Myocyte (in vitro differentiated cells): ENCODE results near the gene NTN1. TPM values are rescaled to one million over a fixed set of nuclear protein-coding genes. Genes with fewer than 3 reads are reported as not detected.

Experiments
- DNase-seq: peaks from one replicate; pipeline ENCODE4 v3.0.0-alpha.2; 2012; ENCODE audit warnings: low read depth
- total RNA-seq: library from RNA; depleted of rRNA; stranded (reverse); fragments of >200 nt; gene quantifications from 2 replicates; pipeline ENCODE4 v1.2.3, GENCODE V29; 2014

Gene NTN1
- total RNA-seq, 1 donor from 2014 or later, result 1.2 TPM

DNA sequence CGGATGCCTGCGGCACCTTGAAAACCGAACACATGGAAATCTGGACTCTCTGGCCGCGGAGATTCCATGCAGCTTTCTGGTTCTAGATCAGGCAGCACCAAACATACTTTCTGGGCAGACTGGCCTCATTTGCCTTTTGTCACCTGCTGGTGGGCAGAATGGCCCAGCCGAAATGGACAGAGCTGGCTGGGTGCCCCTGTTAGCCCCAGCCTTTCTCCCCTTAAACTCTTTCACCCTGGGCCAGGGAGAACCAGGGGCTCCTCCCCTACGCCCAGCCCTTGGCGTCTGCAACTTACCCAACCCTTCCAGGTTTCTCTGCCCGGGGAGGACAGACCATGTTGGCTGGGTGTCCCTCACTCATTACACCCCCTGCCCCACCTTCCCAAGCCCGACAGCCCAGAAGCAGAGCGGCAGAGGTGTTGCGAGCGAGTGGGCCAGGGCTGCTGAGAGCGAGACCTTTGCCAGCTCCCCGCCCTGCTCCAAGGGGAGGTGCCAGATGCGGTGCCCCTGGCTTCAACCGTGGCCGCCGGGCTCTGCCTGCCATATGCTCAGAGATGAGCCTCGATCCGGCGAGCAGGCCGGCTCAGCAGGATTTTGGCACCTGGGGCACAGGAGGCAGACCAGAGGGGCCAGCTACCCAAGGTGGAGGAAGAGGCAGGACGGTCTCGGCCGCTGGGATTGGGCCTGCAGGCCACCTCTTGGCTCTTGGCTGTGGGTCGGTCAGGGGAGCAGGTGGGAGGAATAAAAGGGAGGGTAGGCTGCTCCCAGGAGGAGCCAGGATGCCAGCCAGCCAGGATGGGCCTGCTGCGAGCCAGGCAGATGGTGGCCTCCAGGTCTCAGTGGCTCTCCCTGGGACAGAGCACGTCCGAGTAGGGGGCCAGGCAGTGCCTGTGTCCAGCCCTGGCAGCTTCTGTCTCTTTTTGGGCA is 191.3 kb downstream of the NTN1 start:
- no peak for DNase-seq

GRCh38 chr17:9213303-9213640 is 192.0 kb downstream of the NTN1 start:
- DNase-seq, result no peak

- DNase-seq, result no peak
Observed at GRCh38 chr17:9215465-9215864, 194.2 kb downstream of the NTN1 start.

- peak; percentile 17 for DNase-seq
Observed at GRCh38 chr17:9217151-9218056, 196.1 kb downstream of the NTN1 start.

GRCh38 chr17:9218064-9218635 is 196.8 kb downstream of the NTN1 start:
- DNase-seq, result no peak

GRCh38 chr17:9218911-9219310 is 197.6 kb downstream of the NTN1 start:
- DNase-seq, result no peak

DNA sequence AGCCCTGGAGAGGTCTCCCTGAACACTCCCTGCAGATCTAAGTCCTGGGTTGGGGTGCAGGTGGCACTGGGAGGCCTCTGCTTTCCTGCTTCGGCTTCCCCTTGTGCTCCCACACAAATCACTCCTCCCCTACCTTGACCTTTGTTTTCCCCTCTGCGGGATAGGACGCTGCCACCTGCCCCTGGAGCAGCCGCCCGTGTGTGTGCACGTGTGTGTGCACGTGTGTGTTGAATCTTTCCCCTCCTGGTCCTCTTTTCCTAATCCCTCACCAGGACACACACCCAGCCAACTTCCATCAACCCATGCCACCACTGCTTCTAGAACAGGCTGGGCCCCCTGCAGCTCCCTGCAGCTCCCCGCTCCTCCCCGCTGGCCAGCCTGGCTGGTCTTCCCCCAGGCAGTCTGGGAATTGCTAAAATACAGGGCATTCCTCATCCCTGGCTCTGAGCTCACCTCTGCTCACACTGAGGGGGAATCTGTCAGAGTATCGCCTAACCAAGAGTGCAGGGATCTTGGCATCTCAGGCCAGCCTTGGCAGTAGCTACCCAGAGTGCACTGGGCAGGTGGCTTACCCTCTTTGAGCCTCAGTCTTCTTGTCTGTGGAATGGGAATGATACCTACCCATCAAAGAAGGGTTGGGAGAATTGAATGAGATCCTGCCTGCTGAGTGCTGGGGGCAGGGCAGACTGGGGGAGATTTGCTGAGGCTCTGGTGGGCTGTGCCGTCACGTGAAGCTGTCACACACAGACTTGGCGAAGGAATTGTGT is 198.5 kb downstream of the NTN1 start:
- no peak for DNase-seq

- DNase-seq, result no peak
Observed at GRCh38 chr17:9220398-9221146, 199.3 kb downstream of the NTN1 start.

- DNase-seq, result no peak
Observed at GRCh38 chr17:9221147-9221921, 200.0 kb downstream of the NTN1 start.

DNA sequence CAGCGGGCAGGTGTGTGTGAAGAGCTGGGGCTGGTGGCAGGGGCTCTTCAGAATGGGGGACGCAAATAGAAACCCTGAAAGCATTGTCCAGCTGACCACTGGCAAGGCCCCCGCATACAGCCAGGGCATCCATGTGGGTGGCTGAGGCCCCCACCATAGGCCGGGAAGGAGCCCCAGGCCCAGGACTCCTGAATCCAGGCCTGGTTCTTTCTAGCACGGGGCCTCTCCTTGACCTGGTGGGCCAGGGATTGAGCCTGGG is 200.5 kb downstream of the NTN1 start:
- no peak for DNase-seq

DNA sequence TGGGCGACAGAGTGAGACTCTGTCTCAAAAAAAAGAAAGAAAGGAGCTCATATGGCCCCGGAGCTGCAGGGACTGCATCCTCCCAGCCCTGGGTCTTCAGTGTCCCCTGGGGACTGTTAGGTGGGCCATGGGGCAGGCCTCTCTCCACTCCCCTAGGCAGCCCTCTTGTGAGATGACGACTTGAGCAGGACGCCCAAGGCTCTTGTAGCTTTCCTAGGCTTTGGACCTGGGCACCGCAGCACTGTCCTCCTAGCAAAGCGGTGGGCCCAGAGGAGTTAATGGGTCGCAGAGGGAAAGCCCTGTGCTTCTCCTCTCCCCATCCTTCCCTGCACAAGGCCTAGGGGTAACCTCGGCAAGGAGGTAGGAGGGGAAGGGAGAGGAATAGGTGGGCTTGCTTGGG is 202.2 kb downstream of the NTN1 start:
- no peak for DNase-seq

- no peak for DNase-seq
Observed at GRCh38 chr17:9224485-9224884, 203.2 kb downstream of the NTN1 start.

DNA sequence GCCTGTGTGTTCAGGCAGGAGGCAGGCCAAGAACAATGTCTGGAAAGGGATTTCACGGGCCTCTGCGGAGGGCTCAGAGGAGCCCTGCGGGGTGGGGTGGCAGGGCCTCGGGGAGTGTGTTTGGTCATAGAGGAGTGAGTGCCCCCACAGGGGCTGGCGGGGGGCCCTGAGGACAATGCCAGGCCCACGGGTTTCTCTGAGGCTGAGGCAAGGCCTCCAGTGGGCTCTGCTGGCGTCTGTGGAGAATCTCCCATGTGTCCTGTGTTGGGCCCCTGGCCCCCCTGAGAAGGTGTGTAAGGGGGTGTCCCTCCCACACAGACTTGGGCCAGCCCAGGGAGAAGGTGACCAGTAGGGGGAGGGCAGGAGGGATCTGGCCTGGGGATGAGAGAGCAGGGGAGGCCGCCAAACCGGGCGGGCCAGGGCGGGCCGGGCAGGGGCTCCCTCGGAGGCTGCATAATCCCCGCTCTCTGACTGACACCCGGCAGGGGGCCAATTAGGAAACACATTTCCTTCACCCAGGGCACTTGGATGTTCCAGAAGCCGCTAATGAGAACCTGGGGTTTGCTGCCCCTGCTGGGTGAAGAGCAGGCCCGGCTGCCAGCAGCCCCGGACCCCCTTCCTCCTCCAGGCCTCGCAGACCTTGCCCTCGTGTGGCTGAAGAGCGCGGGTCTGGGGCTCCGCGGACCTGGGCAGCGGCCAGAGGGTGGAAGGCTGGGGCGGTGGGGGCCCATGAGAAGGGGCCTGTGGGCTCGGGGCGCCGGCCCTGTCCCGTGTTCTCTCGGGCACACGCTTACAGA is 204.2 kb downstream of the NTN1 start:
- DNase-seq, result no peak

DNA sequence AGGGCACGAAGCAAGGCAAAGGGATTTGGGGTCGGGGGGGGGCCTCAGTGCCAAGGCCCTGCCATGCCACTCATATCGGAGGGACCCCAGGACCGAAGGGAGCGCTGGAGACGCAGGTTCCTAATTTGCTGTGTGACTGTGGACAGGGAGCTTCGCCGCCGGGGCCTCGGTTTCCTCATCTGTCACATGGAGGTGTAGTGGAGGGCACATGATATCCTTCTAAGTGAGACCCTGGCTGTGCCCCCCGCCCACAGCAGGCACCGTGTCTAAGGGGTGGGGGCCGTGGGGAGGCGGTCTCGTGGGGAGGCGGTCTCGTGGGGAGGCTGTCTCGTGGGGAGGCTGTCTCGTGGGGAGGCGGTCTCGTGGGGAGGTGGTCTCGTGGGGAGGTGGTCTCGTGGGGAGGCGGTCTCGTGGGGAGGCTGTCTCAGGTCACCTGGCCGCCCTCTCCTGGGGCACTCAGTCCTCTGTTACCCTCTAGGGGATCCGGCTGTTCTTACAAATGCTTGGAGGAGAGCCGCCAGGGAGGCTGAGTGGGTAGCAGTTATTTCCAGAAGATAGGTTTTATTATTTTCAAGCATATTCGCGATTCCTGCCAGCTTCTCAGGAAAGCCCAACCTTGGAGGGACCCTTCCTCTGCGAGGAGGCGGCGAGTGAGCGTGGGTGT is 205.0 kb downstream of the NTN1 start:
- DNase-seq, result no peak

GRCh38 chr17:9226794-9227135 is 205.5 kb downstream of the NTN1 start:
- DNase-seq, result no peak

DNA sequence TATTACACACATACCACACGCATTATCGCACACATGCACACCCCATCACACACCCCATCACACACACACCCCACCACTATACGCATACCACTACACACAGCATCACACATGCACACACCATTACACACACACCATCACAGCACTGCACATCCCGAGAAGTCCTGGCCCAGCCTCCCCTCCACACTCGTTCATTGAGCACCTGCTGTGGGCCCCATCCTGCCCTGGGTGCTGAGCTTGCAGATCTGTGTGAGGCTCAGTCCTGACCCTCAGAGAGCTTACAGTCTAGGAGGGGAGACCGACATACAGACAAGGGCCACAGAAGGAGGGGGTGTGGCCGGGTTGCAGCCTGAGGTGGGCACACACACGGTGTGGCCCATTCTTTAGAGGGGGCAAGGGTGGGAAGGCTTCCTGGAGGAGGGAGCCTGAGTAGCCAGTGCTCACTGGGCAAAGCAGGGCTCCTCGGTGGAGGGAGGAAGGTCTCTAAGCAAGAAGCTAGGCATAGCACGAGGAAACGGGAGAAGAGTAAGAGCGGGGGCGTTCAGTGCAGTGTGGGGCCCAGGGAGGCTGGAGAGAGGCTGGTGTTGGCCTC is 206.6 kb downstream of the NTN1 start:
- DNase-seq, result no peak

- peak; percentile 17 for DNase-seq
Observed at GRCh38 chr17:9228408-9229159, 207.3 kb downstream of the NTN1 start.
